NCI-H69 (cell line): ENCODE results near the gene PVALEF.

Source experiments
- DNase-seq: peaks from one replicate; lab custom pipeline; 2025; lab: John Stamatoyannopoulos, UW

Gene PVALEF

DNA sequence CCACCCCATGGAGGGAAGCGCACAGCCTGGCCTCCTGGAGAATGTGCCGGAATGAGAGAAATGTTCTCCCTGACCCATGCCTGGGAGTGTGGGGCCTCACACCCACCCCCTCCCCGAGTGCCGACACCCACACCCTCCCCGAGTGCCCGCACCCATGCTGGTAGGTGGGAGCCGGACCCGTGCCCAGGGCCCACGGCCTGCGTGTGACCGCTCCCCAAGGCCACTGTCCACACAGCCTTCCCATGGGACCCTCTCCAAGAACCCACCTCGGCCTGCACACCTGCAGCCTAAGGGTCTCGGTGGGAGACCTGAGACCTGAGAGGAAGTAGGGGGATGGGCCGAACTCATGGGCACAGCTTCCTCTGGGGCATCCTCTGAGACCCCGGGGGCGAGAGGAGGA, 3.3 kb upstream of the PVALEF start:
- no peak for DNase-seq

DNA sequence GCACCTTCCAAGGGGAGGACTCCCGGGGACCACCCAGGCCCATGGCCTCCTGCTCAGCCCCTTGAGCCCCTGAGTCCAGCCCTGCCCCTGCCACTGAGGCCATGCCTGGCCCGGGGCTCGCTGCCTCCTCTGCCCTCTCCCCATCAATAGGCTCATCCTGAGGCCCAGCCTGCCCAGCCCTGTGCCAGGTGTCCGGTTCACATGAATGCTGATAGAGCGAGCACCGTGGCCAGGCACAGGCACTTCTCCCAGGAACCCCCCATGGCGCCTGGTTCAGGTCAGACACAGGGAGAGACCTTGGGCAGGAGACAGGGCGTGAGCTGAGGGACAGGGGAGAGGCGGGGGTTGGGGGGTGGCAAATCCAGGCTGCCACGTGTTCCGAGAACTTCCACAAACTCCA, 2.8 kb upstream of the PVALEF start:
- DNase-seq, result no peak

DNA sequence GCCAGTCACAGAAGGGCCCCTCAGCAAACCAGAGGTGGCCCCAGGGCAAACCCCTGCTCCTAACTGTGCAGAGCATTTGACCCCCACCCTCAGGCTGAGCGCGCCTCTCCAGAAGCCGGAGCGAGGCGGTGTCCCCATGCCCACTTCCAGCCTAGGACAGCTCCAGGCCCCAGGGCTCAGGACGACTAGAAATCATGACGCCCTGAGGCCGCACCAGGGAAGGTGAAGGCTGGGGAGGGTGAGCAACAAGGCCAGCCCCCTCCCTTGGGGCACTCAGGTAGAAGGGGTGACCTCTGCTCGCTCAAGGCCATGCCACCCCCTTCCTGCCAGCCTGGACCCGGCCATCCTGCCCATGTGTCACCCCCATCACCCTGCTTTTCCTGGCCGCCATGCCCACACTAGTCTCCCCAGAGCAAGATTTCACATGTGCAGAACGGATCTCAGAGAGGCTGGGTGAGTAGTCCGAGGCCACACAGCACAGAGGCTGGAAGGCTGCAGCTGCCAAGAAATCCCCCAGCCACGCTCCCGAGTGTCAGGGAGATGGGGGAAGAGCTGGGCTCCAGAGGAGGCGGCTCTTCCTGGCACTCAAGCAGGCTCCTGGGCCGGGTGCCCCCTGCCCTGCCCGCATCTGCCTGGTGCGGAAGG, 2.1 kb upstream of the PVALEF start:
- DNase-seq, result no peak

GRCh38 chr17:81163703-81164370, 1.5 kb upstream of the PVALEF start:
- no peak for DNase-seq

DNA sequence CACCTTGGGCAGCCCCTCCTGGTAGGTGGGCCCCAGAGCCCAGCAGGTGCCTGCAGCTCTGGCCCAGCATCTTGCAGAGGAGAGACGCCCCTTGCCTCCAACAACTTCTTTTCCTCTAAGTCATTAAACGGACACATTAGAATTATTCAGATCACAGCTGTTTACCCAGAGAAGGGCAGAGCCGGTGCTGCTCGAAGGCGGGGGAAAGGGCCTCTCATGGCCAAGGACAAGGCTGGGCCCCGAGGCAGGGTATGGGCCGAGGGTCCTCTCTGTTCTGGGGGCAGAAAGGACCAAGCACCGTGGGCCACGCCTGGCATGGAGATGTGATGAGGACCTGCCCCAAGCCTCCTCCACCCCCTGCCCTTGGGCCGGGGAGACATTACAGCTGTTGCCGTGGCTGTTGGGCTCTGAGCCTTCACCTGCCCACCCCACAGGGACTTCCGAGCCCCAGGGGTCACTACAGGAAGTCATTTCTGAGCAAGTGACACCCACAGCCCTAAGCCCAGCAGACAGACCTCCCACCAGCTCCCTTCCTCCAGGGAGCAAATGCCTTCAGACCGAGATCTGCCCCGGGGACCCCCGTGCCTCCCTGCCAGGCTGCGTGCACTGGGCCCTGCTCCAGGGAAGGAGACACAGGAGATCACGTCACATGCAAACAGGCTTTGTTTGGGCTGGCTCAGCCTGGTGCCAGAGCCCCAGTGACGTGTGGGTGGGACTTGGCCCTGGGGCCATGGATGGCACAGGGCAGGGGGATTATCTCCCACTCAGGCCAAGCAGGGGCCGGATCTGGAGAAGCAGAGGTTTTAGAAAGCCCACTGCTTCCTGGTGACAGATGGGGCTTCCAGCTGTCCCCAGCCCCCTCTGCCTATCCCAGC, 699 bp upstream of the PVALEF start:
- DNase-seq, result peak; percentile 70

GRCh38 chr17:81166033-81166492, 756 bp downstream of the PVALEF start, which contains the start of gene AATK:
AATK (minus strand) TSS chr17:81166221; CDS start chr17:81165992, 229 bp downstream.
- DNase-seq, result peak; percentile 72

- no peak for DNase-seq
These were observed 1.9 kb downstream of the PVALEF start for GRCh38 chr17:81167194-81167524.

DNA sequence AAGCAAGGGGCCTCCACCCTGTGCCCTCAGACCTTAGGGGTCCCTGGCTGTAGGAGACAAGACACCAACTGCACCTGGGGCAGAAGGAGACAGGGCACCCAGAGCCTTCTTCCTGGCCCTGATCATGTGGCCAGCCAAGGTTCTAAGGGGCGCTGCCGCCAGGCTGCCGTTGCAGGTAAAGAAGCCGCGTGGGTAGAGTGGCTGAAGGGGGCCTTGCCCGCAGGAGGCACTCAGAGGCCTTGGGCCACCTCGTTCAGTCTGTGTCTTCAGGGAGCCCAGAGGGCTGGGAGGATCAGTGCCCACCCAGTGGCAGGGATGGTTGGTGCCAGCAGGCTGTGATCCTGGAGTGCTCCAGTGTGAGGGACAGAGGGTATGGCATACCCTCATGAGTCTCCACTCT, 2.3 kb downstream of the PVALEF start:
- DNase-seq, result no peak

- no peak for DNase-seq
These were observed 4.6 kb downstream of the PVALEF start for GRCh38 chr17:81169870-81170309.

DNA sequence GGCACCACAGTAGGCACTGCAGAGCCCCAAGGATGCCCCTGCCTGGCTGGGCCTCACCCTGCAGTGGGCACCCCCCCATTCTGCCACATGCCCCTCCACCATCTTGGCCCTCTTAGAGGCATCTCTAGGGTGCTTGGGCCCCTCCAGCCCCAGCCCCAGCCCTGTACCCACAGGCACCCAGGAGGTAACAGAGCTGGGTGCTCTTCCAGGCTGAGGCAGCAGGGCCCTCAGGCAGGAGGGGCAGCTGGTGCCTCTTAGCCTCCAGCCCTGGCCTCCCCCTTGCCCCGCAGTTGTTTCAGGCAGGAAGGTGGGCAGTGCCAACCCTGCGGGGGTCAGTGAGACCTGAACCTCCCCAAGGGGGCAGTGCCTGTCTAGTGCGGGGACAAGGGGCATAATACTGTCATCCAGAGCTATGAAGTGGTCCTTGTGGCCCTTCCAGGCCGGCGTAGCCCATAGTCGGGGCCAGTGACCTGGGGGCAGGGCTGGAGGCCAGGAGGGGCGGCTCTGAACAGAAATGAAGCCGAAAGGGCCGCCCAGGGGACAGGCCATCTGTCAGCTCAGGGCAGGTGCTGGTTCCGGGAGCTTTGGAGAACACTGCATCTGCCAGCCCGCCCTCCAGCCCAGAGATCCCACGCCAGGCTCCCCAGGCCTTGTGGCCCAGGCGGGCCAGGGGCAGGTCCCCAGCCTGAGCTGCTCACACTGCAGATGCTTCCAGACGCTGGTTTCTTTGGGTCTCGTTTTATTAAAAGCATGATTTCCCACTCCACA, 5.6 kb downstream of the PVALEF start:
- DNase-seq, result no peak

DNA sequence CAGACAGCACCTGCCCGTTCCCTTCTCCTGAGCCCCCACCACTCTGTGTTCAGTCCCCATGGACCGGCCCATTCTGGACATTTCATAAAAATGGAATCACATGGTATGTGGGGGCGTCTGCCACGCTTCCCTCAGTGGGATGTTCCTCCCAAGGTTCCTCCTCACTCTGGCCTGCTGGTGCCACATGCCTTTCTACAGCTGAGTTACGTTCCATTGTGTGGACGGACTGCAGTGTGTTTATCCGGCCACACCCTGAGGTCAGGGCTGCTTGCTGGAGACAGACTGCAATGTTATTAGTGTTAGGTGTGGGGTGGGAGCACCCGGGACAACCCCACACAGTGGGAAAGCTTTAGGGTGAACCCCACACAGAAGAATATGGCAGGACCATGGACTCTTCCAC, 6.6 kb downstream of the PVALEF start:
- no peak for DNase-seq

GRCh38 chr17:81173052-81173761, 7.9 kb downstream of the PVALEF start:
- no peak for DNase-seq

- DNase-seq, result no peak
These were observed 8.5 kb downstream of the PVALEF start for GRCh38 chr17:81173762-81174155.

- DNase-seq, result no peak
These were observed 11.4 kb downstream of the PVALEF start for GRCh38 chr17:81176666-81177065.

GRCh38 chr17:81178136-81179091, 13.1 kb downstream of the PVALEF start:
- DNase-seq, result no peak

GRCh38 chr17:81179220-81179619, 13.9 kb downstream of the PVALEF start:
- DNase-seq, result no peak

DNA sequence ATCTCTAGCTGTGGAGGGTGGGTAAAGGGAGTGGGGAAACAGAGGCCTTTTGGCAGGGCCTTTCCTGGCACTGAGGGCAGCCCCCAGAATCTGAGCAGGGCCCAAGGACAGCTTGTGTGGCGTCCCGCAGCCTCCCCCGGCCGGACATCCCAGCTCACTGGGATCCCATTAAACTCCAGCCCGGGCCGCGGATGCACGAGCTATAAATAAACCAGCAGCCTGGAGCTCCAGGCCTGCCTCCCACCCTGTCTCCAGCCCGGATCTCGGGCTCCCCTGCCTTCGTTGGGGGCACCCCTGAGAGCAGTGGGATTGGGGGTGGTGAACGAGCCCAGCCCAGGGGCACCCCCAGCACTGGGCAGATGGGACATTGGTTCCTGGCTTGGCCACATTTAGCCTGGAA, 14.6 kb downstream of the PVALEF start:
- DNase-seq, result no peak

- no peak for DNase-seq
These were observed 15.8 kb downstream of the PVALEF start for GRCh38 chr17:81180836-81181810.

DNA sequence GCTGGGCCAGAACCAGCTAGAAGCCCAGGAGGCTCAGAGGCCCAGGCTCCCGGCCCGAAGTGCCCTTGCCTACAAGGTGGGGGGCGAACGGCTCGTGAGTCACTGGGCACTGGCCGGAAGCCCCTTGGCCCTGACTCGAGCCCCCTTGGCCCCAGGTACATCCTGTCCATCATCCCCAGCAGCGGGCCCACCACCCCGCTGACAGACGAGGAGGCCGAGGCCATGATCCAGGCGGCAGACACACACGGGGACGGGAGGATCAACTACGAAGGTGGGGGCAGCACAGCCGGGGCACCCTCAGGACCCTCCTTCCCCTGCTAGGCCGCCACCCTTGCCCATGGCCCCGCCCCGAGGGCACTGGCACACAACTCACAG, 16.5 kb downstream of the PVALEF start:
- DNase-seq, result no peak
